GM21381 (cell line): ENCODE data around the gene SLC35G2.
A peak's percentile ranks its signal among the peaks of the same experiment; 100 is the strongest.
"Not testable (repeated sequence)": the region's sequence is repeated elsewhere in the genome, so short reads cannot be mapped to it uniquely, and the experiment has no call there.

Source experiments
- ATAC-seq: cut with Tn5 transposase; IDR thresholded peaks from one replicate; pipeline ENCODE4 v1.9.1; 2021; ENCODE audit warnings: mild to moderate bottlenecking, moderate library complexity; ENCODE audit not compliant: unreplicated experiment

The SLC35G2 gene

DNA sequence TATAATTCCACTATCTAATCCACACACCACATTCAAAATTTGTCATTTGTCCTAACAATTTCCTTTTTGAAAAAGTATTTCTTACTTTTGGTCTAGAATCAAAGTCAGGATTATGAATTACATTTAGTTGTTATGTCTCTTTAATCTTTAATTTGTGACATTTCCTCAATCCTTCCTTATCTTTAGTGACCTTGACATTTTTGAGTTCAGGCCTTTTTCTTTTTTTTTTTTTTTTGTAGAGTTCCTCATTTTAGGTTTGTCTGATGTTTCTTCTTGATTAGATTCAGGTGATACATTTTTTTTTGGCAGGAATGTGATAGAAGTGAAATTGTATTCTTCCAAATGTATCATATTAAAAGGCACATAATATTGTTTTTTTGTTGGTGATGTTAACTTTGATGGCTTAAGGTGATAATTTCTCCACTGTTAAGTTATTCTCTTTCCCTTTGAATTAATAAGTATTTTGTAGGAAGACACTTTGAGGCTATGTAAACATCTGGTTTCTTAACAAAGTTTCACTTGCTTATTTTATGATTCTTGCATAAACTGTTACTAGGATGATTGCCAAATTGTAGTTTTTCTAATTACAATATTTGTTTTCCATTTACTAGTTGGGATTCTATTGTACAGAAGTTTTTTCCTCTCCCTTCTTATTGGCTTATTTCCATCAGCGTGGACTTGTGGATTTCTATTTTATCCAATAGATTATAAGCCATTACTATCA lies 16.3 kb downstream of the SLC35G2 start:
- ATAC-seq: no peak

DNA sequence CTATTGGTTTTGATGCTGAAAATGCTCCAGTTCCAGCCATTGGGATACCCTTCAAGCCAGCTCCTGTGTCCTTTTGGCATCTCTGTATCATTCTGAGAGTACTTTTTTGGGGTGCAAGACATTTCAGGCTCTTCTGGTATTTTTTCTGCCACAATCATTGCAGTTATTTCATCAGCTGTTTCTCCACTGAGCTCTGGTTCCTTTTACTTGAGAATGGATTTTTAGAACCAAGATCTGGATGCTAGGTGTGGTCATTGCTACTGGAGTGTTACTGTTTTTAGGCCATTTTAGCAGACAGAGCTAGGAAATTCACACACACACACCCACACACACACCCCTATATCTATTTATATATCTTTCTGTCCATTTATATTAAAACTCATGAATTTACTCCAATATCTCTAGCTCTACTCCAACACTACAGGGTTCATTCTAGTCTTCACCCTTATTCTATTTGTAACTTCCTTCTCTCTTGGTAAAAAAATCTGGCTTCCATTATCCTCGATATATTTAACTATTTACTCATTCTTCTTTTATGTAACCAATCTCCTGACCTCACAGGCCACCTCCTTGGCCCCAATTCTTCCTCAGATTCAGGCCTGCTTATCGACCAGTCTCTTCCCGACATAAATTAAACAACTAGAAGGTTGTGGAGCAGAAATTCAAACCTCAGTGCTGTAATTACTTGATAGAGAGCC lies 17.0 kb downstream of the SLC35G2 start:
- no peak for ATAC-seq

DNA sequence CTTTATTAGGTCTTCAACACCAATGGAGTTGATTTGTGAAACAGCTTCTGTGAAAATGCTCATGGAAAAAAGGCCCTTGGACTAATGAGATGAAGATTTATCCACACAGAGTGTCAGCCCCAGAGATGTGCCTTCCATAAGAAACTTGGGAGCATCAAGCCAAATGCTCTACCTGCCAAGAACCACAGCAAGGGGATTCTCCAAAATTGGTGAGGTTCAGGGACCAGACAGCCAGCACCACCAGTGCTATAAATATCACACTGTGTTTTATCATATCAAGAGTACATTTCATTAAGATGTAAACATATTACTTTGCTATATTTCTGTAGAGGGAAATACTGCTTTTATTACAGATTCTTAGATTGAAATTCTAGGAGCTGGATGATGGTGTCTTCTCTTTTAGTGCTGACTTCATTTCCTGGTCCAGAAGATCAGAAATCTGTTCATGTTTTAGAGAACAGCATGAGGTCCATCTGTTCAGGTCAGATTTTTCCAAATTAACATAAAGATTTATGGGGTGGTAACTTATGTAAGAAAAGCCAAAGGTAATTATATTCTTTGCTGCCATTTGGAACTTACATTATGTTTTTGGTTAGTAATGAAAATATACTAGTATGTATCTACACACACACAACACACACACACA lies 17.7 kb downstream of the SLC35G2 start:
- ATAC-seq: no peak

DNA sequence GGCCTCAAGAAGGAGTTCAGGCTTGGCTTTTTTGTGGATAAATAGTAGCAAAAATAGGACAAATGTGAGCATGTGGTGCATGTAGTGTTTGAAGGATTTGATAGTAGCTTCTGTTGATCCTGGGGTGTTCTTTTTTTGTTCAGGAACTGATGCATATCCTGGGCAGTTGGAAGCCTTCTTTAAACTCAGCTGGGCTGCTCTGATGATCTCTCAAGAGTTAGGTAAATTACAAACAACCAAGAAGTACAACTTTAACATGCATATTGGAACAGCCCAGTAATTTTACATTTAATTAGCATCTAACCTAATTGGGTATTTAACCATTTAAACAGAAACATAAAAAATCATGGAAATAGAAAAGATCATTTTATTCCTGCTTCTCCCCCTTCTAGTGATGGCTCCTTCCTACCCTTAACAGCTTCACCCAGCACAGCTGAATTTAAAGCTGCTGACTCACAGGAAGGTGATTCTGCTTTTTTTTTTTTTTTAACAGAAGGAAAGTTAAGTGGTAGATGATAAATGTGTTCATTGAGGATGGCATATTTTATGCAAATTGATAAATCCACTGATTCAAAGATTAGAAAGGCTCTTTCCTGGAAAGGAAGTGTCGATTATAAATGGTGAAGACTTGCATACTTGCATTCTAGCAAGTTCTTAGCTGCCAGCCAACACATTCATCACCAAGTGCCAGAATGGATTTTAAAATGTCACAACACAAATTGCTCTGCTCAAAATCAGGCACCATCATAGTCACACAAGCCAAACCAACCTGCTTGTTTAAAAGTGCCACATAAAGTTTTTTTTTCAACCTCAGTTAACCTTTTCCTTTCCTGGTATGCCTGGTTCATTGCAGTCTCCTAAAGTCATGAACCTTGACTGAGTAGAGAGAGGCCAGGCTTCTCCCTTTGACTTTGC lies 20.0 kb downstream of the SLC35G2 start:
- ATAC-seq: no peak

DNA sequence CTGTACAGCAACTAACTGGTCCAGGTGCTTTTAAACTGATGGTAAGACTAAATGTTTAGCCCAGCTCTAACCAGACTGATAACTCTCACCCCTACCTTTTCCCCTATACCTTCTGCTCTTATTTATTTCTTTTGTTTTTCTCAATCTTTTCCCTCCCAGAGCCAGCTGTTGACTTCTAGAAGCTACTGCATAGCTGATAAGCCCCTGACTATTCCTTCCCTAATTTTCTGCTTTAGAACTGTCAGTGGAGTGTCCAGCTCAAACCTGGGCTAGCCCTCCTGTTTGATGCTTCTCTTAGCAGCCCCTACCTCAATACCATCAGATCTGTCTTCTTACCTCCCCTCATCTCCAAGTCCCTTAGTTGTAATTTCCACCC lies 20.6 kb downstream of the SLC35G2 start:
- ATAC-seq: no peak

DNA sequence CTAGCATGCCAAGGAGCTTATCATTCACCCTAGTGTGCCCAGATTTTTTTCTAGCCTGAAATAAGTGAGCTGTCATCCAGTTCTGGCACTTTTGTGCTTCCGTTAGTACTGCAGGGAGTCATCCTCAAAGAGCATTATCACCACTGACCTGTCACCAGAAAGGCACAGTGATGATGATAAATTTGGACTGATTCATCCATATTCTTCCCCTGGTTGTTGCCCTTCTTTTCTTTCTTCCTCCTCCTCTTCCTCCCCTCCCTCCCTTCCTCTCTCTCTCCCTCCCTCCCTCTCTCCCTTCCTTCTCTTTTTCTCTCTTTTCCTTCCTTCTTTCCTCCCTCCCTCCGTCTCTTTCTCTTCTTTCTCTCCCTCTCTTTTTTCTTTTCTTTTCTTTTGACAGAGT lies 21.3 kb downstream of the SLC35G2 start:
- ATAC-seq: no peak

DNA sequence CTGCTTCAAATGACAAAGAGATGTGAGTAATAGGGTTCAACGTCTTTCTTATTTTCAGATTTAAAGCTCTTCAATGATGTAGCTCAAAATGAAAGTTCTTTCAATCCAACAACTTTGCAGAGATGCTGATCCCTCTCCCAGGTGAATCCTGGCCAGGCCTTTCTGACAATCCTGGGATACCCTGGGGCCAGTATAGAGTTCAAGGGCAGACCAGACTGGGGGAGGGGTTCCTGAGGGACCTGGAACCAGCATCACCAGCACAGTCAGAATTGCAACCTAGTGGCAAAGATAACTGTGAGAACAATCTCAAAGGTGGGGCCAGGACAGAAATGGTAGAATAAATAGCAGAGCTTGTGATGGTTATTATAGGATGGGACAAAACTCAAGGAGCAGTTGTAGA lies 23.4 kb downstream of the SLC35G2 start:
- no peak for ATAC-seq

DNA sequence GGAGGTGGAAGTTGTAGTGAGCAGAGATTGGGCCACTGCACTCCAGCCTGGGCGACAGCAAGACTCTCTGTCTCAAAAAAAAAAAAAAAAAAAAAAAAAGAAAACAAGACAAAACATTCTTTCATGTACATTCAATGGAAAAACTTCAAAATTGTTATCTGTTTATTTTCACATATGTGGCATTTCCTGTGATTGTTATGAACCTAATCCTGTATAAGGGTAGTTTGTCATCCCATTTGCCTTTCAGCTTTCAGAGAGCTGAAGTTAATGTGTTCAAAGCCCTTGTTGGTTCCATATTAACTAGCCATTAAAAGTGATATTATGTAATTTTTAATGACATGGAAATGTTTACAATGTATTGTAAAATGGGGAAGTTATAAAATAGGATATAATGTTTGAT lies 25.8 kb downstream of the SLC35G2 start:
- ATAC-seq: no peak

DNA sequence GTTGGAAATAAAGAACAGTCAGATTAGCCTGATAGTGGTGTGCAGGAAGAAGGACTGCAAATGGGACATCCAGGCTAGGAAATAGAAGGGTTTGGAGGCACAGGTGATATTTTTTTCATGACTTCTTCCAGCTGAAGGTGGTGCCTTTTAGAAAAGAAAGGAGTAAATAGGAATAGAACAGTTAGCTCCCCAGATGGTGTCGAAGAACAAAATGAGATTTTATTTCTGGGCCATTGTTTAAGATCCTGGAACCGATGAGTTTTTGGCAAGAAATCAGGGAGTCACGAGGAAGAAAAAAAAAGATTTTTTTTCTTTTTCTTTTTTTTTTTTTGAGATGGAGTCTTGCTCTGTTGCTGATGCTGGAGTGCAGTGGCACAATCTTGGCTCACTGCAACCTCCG lies 33.3 kb downstream of the SLC35G2 start:
- no peak for ATAC-seq

DNA sequence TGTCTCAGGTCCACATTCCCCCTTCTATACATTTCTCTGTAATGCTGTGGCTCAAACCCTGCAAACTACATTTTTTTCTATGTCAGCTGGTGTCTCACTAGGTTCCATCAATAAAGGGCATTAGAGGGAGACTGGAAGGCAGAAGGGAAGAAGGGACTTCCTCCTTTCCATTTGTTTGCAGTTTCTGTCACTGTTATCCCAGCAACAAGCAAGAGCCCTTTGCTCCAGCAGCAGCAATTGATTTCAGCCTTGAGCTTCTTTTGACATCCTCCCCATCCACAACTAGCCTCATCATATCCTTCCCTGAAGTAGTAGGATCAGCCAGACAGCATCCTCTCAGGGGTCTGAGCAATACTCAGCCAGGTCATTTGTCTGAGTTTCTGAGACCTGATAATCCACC lies 37.7 kb downstream of the SLC35G2 start:
- ATAC-seq: no peak

DNA sequence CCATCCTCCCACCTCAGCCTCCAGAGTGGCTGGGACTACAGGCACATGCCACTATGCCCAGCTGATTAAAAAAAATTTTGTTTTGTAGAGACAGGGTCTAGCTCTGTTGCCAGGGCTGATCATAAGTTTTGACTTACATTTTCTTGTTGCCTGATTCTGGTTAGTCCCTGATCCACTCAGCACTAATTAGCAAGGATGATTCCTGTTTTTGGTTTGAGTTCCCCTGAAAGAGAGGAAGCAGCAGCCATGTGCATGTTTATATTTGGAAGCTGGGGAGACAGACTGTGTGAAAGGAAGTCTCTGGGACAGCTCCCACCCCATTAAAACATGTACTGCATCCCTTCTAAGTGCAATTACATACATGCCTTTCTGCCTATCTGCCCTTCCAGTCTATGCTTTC lies 39.5 kb downstream of the SLC35G2 start:
- ATAC-seq: no peak

DNA sequence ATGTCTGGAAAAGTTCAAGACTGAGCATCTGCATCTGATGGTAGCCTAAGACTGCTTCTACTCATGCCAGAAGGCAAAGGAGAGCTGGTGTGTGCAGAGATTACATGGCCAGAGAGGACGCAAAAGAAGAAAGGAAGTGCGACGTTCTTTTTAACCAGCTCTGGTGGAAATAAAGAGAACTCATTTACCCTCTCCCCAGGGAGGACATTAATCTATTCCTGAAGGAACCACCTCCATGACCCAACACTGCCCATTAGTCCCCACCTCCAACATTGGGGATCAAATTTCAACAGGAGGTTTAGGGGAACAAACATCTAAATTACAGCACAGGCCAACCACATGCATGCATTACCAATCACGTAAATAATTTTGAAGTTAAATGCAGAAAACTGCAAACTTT lies 41.6 kb downstream of the SLC35G2 start:
- ATAC-seq: no peak

DNA sequence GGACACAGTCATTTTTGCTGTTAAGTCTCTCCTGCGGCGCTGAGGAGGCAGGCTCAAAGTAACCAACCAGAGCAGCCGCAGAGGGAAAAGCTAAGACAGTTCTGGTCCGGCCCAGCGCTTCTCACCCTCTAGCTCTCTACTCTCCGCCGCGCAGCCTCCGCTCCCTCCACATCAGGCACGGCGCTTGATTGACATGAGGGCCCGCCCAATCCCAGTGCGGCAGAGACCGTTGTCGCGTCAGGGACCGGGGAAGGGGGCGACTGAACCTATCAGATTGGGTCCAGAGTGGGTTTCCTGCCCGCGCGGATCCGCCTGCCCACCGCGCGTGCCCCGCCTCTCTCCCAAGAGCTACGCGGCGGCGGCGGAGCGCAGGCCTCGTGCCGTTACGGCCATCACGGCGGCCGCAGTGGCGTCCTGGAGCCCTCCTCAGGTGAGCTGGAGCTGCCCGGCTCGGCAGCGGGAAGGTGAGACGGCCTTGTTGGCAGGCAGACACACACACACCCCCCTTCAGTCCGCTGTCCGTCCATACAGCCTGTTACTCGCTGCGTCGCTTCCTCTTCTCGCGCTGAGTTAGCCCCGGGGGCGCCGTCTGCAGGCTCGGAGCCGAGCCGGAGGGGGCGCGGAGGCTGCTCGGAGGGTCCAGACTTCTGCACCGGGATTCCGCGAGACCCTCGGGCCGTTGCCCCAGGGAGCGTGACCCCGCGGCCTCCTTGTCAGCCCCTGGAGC lies 43.1 kb downstream of the SLC35G2 start, which contains the start of gene NCK1:
Gene NCK1, plus strand, starts transcription at position 319 of the 727 bp plus-strand sequence. CDS start 65,794 bp downstream, outside the sequence.
- ATAC-seq: peak; percentile 97

DNA sequence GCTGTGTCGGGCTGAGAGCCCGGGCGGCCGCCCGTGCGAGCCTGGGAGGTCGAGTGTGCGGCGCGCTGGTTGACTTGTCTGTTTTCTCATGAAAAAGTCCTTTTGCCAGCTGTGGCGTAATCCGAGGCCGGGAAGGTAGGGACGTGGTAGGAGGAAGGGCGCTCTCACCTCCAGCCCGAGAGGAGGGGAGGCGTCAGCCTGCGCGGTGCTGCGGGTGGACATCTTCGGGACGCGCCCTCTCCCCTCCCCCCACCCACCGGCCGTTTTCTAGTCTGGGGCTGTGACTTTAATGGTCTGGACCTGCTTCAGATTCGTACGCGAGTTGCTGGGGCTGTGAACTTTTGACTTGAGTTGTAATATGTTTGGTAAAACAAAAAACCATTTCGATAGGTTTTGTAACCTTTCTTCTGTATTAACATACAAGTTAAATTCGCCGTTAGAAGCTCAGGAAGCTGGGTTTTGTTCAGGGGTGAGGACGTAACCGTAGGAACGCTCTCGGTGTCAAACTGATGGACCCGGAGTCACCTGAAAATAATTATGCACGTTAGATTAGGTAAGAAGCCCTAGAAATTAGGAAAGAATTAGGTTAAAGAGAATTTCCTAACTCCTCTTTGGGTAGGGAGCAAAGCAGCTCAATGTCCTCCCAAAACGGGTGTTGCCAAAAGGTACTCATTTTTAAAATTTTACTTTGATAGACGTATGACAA lies 43.8 kb downstream of the SLC35G2 start:
- peak; percentile 21 for ATAC-seq

DNA sequence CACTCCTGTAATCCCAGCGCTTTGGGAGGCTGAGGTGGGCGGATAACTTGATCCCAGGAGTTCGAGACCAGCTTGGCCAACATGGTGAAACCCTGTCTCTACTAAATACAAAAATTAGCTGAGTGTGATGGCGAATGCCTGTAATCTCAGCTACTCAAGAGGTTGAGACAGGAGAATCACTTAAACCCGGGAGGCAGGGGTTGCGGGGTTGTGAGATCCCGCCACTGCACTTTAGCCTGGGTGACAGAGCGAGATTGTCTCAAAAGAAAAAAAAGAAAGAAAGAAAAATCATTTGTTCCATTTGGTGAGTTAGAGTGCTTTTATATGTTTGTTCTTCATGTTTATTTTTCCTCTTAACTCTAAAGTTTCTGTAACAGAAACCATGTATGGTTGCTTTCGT lies 50.4 kb downstream of the SLC35G2 start:
- no peak for ATAC-seq

DNA sequence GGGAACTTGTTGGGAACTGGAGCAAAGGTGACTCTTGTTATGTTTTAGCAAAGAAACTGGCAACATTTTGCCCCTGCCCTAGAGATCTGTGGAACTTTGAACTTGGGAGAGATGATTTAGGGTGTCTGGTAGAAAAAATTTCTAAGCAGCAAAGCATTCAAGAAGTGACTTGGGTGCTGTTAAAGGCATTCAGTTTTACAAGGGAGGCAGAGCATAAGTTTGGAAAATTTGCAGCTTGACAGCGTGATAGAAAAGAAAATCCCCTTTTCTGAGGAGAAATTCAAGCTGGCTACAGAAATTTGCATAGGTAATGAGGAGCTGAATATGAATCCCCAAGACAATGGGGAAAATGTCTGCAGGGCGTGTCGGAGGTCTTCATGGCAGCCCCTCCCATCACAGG lies 53.3 kb downstream of the SLC35G2 start:
- not testable (repeated sequence) for ATAC-seq

DNA sequence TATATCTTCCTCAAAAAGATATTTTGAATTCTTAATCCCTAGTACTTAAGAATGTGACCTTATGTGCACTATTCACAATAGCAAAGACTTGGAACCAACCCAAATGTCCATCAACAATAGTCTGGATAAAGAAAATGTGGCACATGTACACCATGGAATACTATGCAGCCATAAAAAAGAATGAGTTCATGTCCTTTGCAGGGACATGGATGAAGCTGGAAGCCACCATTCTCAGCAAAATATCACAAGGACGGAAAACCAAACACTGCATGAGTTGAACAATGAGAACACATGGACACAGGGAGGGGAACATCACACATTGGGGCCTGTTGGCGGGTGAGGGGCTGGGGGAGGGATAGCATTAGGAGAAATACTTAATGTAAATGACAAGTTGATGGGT lies 60.6 kb downstream of the SLC35G2 start:
- ATAC-seq: not testable (repeated sequence)

DNA sequence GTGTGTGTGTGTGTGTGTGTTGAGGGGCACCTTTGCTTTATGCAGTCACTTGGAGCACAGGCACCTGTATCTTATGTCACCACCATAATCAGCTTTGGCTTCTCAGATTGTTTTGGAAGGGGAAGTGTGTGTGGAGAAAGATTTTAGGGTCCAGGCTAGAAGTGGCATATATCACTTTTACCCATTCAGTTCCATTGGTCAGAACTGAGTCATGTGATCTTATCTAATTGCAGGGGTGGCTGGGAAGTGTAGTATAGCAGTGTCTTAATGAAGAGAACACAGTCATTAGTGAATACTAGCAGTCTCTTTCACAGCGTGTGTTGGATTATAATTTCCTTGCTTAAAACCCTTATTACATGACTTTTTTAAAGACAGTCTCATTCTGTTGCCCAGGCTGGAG lies 63.6 kb downstream of the SLC35G2 start:
- no peak for ATAC-seq

DNA sequence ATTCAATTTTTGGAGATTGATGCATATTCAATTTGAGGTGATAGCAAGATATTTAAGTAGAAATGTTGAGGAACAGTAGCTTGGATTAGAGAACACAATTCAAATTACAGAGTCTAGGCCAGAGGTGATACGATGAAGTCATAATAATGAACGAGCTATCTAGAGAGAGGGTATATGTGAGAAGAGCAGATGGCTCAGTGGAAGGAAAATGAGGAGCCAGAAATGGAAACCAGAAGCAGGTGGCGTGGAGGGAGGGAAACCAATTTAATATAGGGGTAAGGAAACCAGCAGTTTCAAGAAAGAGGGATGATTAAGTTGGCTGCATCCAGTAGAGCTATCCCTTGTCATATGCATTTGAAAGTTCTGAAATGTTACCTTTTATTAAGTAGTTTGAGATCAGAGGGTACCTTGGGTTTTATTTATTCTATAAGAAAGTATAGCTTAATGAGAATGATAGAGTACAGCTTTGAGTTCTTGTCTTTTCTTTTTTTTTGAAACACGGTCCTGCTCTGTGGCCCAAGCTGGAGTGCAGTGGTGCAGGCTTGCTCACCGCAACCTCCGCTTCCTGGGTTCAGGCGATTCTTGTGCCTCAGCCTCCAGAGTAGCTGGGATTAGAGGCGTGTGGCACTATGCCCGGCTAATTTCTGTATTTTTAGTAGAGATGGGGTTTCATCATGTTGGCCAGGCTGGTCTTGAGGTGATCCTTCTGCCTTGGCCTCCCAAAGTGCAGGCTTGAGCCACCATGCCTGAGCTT lies 65.2 kb downstream of the SLC35G2 start:
- ATAC-seq: no peak
